Stimulated activated CD8-positive, alpha-beta memory T cell treated with anti-CD3 and anti-CD28 coated beads, Interleukin-15, amount 100 ng/mL, for 24 hours (primary cell): ENCODE data around the gene EFNA2.

ENCODE experiments used
- DNase-seq: peaks from one replicate; pipeline ENCODE4 v3.0.0-alpha.2; 2020; ENCODE audit warnings: low read depth

The EFNA2 gene

GRCh38 chr19:1260749-1261537 lies 24.7 kb upstream of the EFNA2 start:
- peak; percentile 90 for DNase-seq

- no peak for DNase-seq
Observed at GRCh38 chr19:1261538-1261797, 24.2 kb upstream of the EFNA2 start.

- DNase-seq, result no peak
Observed at GRCh38 chr19:1261798-1262622, 23.7 kb upstream of the EFNA2 start.

GRCh38 chr19:1262623-1263123 lies 23.0 kb upstream of the EFNA2 start:
- no peak for DNase-seq

- DNase-seq, result no peak
Observed at GRCh38 chr19:1263188-1263587, 22.5 kb upstream of the EFNA2 start.

- DNase-seq, result no peak
Observed at GRCh38 chr19:1264801-1265614, 20.7 kb upstream of the EFNA2 start.

- no peak for DNase-seq
Observed at GRCh38 chr19:1265615-1266128, 20.0 kb upstream of the EFNA2 start.

GRCh38 chr19:1266129-1266915 lies 19.4 kb upstream of the EFNA2 start:
- no peak for DNase-seq

GRCh38 chr19:1266916-1267476 lies 18.7 kb upstream of the EFNA2 start:
- DNase-seq, result no peak

GRCh38 chr19:1267477-1268225 lies 18.0 kb upstream of the EFNA2 start:
- DNase-seq, result no peak

GRCh38 chr19:1268226-1269064 lies 17.2 kb upstream of the EFNA2 start:
- no peak for DNase-seq

GRCh38 chr19:1269065-1269477 lies 16.6 kb upstream of the EFNA2 start, which contains the start of gene CIRBP:
Gene CIRBP, plus strand, starts transcription at chr19:1269332. Its CDS starts 1,602 bp downstream, at chr19:1270934.
- DNase-seq, result peak; percentile 95

- no peak for DNase-seq
Observed at GRCh38 chr19:1269478-1270212, 16.0 kb upstream of the EFNA2 start.

GRCh38 chr19:1270213-1270853 lies 15.3 kb upstream of the EFNA2 start:
- no peak for DNase-seq

- DNase-seq, result no peak
Observed at GRCh38 chr19:1270854-1271527, 14.7 kb upstream of the EFNA2 start.

GRCh38 chr19:1271528-1272422 lies 13.9 kb upstream of the EFNA2 start:
- no peak for DNase-seq
